Measurements from ENCODE around the gene SLCO2A1.

The SLCO2A1 gene

DNA sequence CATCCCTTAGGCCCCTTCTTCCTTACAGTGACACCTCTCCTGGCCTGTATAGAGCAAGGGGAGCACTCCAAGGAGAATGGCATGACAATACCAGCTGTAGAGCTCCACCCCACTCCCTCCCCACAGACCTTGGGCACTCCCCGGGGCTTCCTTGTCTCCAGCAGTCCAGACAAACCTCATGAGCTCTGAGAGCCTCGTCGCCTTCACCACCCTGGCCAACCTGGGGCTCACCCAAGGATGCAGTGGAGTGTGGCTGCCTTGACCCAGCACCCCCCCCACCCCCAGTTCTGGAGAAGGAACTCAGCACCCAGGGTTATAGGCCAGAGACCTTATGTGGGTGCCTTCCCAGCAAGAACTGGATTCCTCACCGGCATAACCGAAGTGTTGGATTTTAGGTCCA is 7.4 kb upstream of the SLCO2A1 start (continued):
- TF ChIP-seq ZNF311 (tag by site-specific recombination; IDR thresholded peaks at IDR 0.05; ENCODE audit: borderline replicate concordance) (no peak), ZNF10 (tag by site-specific recombination; IDR thresholded peaks at IDR 0.05) (no peak), ZNF548 (tag by site-specific recombination; IDR thresholded peaks at IDR 0.05) (no peak)

DNA sequence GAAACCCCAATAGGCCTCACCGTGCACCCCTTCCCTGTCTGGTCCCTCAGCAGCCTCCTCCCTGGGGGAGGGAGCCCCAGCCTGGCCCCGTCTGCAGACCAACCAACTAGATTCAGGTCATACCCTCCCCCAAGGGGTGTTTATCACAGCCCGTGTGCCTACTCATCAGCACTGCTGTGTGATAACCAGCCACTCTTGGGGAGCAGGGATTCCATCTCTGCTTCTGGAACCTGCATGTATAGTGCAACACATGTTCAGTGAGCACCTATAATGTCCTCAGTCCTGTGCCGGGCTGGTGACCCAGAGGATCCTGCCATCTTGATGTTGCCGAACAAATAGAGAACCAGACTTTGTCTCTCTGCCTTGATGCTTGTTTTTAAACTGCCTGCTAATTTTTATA is 6.6 kb upstream of the SLCO2A1 start:
- H3K27ac ChIP-seq (ENCODE audit: extremely low read depth, low read depth, low read length): no peak overlapping the region
- H3K9me3 ChIP-seq (ENCODE audit: control insufficient read depth, insufficient read depth, low read depth, low read length): no peaks in the 10 kb centered on the region
- no peaks in the 10 kb centered on the region for H3K36me3 ChIP-seq (ENCODE audit: control insufficient read depth in 2 of 2, insufficient read depth in 1 of 2, low read length in 2 of 2)
- TF ChIP-seq, protein P1, sequence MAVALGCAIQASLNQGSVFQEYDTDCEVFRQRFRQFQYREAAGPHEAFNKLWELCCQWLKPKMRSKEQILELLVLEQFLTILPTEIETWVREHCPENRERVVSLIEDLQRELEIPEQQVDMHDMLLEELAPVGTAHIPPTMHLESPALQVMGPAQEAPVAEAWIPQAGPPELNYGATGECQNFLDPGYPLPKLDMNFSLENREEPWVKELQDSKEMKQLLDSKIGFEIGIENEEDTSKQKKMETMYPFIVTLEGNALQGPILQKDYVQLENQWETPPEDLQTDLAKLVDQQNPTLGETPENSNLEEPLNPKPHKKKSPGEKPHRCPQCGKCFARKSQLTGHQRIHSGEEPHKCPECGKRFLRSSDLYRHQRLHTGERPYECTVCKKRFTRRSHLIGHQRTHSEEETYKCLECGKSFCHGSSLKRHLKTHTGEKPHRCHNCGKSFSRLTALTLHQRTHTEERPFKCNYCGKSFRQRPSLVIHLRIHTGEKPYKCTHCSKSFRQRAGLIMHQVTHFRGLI (tag by site-specific recombination; IDR thresholded peaks at IDR 0.05): no peak
- TF ChIP-seq, protein P2, sequence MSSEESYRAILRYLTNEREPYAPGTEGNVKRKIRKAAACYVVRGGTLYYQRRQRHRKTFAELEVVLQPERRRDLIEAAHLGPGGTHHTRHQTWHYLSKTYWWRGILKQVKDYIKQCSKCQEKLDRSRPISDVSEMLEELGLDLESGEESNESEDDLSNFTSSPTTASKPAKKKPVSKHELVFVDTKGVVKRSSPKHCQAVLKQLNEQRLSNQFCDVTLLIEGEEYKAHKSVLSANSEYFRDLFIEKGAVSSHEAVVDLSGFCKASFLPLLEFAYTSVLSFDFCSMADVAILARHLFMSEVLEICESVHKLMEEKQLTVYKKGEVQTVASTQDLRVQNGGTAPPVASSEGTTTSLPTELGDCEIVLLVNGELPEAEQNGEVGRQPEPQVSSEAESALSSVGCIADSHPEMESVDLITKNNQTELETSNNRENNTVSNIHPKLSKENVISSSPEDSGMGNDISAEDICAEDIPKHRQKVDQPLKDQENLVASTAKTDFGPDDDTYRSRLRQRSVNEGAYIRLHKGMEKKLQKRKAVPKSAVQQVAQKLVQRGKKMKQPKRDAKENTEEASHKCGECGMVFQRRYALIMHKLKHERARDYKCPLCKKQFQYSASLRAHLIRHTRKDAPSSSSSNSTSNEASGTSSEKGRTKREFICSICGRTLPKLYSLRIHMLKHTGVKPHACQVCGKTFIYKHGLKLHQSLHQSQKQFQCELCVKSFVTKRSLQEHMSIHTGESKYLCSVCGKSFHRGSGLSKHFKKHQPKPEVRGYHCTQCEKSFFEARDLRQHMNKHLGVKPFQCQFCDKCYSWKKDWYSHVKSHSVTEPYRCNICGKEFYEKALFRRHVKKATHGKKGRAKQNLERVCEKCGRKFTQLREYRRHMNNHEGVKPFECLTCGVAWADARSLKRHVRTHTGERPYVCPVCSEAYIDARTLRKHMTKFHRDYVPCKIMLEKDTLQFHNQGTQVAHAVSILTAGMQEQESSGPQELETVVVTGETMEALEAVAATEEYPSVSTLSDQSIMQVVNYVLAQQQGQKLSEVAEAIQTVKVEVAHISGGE (tag by site-specific recombination; conservative IDR thresholded peaks at IDR 0.05; ENCODE audit: low read depth): no peak
- no peak for TF ChIP-seq ZFP37 (tag by site-specific recombination; IDR thresholded peaks at IDR 0.05)
- TF ChIP-seq ZFP69B (tag by site-specific recombination; IDR thresholded peaks at IDR 0.05): no peak
- TF ChIP-seq ZNF623 (tag by site-specific recombination; IDR thresholded peaks at IDR 0.05): no peak
- TF ChIP-seq YY2 (tag by site-specific recombination; IDR thresholded peaks at IDR 0.05): no peak
- TF ChIP-seq SCRT1 (tag by site-specific recombination; IDR thresholded peaks at IDR 0.05; ENCODE audit: borderline replicate concordance): no peak
- TF ChIP-seq ZSCAN30 (tag by site-specific recombination; IDR thresholded peaks at IDR 0.05): no peak
- TF ChIP-seq ZNF2 (tag by site-specific recombination; IDR thresholded peaks at IDR 0.05): no peak
- TF ChIP-seq, protein P3, sequence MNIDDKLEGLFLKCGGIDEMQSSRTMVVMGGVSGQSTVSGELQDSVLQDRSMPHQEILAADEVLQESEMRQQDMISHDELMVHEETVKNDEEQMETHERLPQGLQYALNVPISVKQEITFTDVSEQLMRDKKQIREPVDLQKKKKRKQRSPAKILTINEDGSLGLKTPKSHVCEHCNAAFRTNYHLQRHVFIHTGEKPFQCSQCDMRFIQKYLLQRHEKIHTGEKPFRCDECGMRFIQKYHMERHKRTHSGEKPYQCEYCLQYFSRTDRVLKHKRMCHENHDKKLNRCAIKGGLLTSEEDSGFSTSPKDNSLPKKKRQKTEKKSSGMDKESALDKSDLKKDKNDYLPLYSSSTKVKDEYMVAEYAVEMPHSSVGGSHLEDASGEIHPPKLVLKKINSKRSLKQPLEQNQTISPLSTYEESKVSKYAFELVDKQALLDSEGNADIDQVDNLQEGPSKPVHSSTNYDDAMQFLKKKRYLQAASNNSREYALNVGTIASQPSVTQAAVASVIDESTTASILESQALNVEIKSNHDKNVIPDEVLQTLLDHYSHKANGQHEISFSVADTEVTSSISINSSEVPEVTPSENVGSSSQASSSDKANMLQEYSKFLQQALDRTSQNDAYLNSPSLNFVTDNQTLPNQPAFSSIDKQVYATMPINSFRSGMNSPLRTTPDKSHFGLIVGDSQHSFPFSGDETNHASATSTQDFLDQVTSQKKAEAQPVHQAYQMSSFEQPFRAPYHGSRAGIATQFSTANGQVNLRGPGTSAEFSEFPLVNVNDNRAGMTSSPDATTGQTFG (tag by site-specific recombination; IDR thresholded peaks at IDR 0.05; ENCODE audit: borderline replicate concordance): no peak
- no peak for TF ChIP-seq ZBTB21 (tag by site-specific recombination; IDR thresholded peaks at IDR 0.05)
- TF ChIP-seq ZNF658 (tag by site-specific recombination; IDR thresholded peaks at IDR 0.05): no peak
- no peak for TF ChIP-seq MEIS1 (CRISPR knock-in tag; IDR thresholded peaks at IDR 0.05; ENCODE audit: borderline replicate concordance)
- TF ChIP-seq ZNF654 (tag by site-specific recombination; IDR thresholded peaks at IDR 0.05; ENCODE audit: low read depth): no peak
- TF ChIP-seq, protein P4, sequence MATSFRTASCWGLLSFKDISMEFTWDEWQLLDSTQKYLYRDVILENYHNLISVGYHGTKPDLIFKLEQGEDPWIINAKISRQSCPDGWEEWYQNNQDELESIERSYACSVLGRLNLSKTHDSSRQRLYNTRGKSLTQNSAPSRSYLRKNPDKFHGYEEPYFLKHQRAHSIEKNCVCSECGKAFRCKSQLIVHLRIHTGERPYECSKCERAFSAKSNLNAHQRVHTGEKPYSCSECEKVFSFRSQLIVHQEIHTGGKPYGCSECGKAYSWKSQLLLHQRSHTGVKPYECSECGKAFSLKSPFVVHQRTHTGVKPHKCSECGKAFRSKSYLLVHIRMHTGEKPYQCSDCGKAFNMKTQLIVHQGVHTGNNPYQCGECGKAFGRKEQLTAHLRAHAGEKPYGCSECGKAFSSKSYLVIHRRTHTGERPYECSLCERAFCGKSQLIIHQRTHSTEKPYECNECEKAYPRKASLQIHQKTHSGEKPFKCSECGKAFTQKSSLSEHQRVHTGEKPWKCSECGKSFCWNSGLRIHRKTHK (tag by site-specific recombination; IDR thresholded peaks at IDR 0.05): no peak
- TF ChIP-seq, protein P5, sequence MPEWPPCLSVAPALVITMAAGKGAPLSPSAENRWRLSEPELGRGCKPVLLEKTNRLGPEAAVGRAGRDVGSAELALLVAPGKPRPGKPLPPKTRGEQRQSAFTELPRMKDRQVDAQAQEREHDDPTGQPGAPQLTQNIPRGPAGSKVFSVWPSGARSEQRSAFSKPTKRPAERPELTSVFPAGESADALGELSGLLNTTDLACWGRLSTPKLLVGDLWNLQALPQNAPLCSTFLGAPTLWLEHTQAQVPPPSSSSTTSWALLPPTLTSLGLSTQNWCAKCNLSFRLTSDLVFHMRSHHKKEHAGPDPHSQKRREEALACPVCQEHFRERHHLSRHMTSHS (tag by site-specific recombination; IDR thresholded peaks at IDR 0.05): no peak
- no peak for TF ChIP-seq ZNF514 (tag by site-specific recombination; IDR thresholded peaks at IDR 0.05)
- TF ChIP-seq, protein P6, sequence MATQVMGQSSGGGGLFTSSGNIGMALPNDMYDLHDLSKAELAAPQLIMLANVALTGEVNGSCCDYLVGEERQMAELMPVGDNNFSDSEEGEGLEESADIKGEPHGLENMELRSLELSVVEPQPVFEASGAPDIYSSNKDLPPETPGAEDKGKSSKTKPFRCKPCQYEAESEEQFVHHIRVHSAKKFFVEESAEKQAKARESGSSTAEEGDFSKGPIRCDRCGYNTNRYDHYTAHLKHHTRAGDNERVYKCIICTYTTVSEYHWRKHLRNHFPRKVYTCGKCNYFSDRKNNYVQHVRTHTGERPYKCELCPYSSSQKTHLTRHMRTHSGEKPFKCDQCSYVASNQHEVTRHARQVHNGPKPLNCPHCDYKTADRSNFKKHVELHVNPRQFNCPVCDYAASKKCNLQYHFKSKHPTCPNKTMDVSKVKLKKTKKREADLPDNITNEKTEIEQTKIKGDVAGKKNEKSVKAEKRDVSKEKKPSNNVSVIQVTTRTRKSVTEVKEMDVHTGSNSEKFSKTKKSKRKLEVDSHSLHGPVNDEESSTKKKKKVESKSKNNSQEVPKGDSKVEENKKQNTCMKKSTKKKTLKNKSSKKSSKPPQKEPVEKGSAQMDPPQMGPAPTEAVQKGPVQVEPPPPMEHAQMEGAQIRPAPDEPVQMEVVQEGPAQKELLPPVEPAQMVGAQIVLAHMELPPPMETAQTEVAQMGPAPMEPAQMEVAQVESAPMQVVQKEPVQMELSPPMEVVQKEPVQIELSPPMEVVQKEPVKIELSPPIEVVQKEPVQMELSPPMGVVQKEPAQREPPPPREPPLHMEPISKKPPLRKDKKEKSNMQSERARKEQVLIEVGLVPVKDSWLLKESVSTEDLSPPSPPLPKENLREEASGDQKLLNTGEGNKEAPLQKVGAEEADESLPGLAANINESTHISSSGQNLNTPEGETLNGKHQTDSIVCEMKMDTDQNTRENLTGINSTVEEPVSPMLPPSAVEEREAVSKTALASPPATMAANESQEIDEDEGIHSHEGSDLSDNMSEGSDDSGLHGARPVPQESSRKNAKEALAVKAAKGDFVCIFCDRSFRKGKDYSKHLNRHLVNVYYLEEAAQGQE (tag by site-specific recombination; IDR thresholded peaks at IDR 0.05): no peak
- no peak for TF ChIP-seq OVOL3 (tag by site-specific recombination; IDR thresholded peaks at IDR 0.05)
- H3K4me1 ChIP-seq (ENCODE audit: control insufficient read depth, insufficient read depth, low read length): no peaks in the 10 kb centered on the region
- POLR2A ChIA-PET: no interaction called here
- CTCF ChIA-PET: no interaction called here
- H3K4me3 ChIP-seq (ENCODE audit: low read depth, low read length): no peak overlapping the region
